Liver (tissue), 9 donors: ENCODE measurements around the gene NKTR. TPM values are rescaled to one million over a fixed set of nuclear protein-coding genes. Genes with fewer than 3 reads are reported as not detected.

Source experiments
- DNase-seq: peaks from one replicate; pipeline ENCODE4 v3.0.0-alpha.2; 2017; ENCODE audit warnings: low spot score
- H3K27ac ChIP-seq, 2 donors: one replicate each; pipeline ENCODE4 v1.7.0; 2013; ENCODE audit warnings: inconsistent platforms in 2 of 2, low read length in 2 of 2, control low read depth in 1 of 2, low read depth in 1 of 2, mild to moderate bottlenecking in 1 of 2
- H3K27me3 ChIP-seq, 4 donors: one replicate each; pipeline versions ENCODE4 v1.6.1 to v1.7.0; 2013; ENCODE audit warnings: low read length in 3 of 4, inconsistent platforms in 1 of 4, mild to moderate bottlenecking in 1 of 4, moderate library complexity in 1 of 4; ENCODE audit not compliant: control insufficient read depth in 4 of 4, insufficient read depth in 4 of 4
- H3K36me3 ChIP-seq, 4 donors: one replicate each; pipeline versions ENCODE4 v1.6.1 to v1.7.0; 2013; ENCODE audit warnings: low read length in 3 of 4, mild to moderate bottlenecking in 3 of 4, low read depth in 1 of 4, moderate library complexity in 1 of 4; ENCODE audit not compliant: control insufficient read depth in 4 of 4, insufficient read depth in 3 of 4
- H3K4me1 ChIP-seq, 4 donors: one replicate each; pipeline versions ENCODE4 v1.6.1 to v1.7.0; 2013; ENCODE audit warnings: low read length in 3 of 4, mild to moderate bottlenecking in 3 of 4, moderate library complexity in 1 of 4; ENCODE audit not compliant: control insufficient read depth in 4 of 4, insufficient read depth in 4 of 4
- H3K4me3 ChIP-seq, 3 donors: one replicate each; pipeline versions ENCODE4 v1.6.1 to v1.7.0; 2013; ENCODE audit warnings: low read length in 3 of 3, control low read depth in 1 of 3, low read depth in 1 of 3, mild to moderate bottlenecking in 1 of 3
- H3K9ac ChIP-seq, 2 donors: one replicate each; pipeline ENCODE4 v1.7.0; 2013; ENCODE audit warnings: low read length in 2 of 2, mild to moderate bottlenecking in 2 of 2, moderate library complexity in 2 of 2, control low read depth in 1 of 2, low read depth in 1 of 2
- H3K9me3 ChIP-seq, 4 donors: one replicate each; pipeline versions ENCODE4 v1.6.1 to v1.7.0; 2013; ENCODE audit warnings: low read length in 3 of 4; ENCODE audit not compliant: control insufficient read depth in 4 of 4
- EGR1 ChIP-seq, 2 donors: IDR thresholded peaks; 2 replicates each; pipeline ENCODE4 v1.6.1; 2016 to 2018; ENCODE audit warnings: antibody characterized with exemption in 2 of 2, low read depth in 2 of 2
- FOXA1 ChIP-seq: IDR thresholded peaks from 2 replicates; pipeline ENCODE4 v1.6.1; 2016; ENCODE audit warnings: antibody characterized with exemption
- GABPA ChIP-seq, 2 donors: IDR thresholded peaks in 1 of 2; conservative IDR thresholded peaks in 1 of 2; 2 replicates each; pipeline ENCODE4 v1.6.1; 2016; ENCODE audit warnings: antibody characterized with exemption in 2 of 2, mild to moderate bottlenecking in 1 of 2, moderate library complexity in 1 of 2
- HNF4A ChIP-seq, 2 donors: conservative IDR thresholded peaks; 2 replicates each; pipeline ENCODE4 v1.6.1; 2016; ENCODE audit warnings: antibody characterized with exemption in 2 of 2, mild to moderate bottlenecking in 2 of 2
- JUND ChIP-seq, 2 donors: IDR thresholded peaks; 2 replicates each; pipeline ENCODE4 v1.6.1; 2016; ENCODE audit warnings: antibody characterized with exemption in 2 of 2
- MAX ChIP-seq: IDR thresholded peaks from 2 replicates; pipeline ENCODE4 v1.6.1; 2016; ENCODE audit warnings: antibody characterized with exemption
- RAD21 ChIP-seq, 2 donors: IDR thresholded peaks; 2 replicates each; pipeline ENCODE4 v1.6.1; 2016; ENCODE audit warnings: antibody characterized with exemption in 2 of 2, mild to moderate bottlenecking in 2 of 2
- RXRA ChIP-seq, 2 donors: IDR thresholded peaks; 2 replicates each; pipeline ENCODE4 v1.6.1; 2017 to 2018; ENCODE audit warnings: antibody characterized with exemption in 2 of 2, mild to moderate bottlenecking in 1 of 2
- TAF1 ChIP-seq: conservative IDR thresholded peaks from 2 replicates; pipeline ENCODE4 v1.6.1; 2016; ENCODE audit warnings: antibody characterized with exemption, mild to moderate bottlenecking
- WGBS: extraction: QIAGEN DNeasy Blood & Tissue Kit; methylation state at CpG from one replicate; pipeline ENCODE4 v1.1.7; 2013; 5-methylcytosine and 5-hydroxymethylcytosine counted together
- polyA plus RNA-seq, 2 donors: library from polyadenylated mRNA; stranded (reverse) in 1 of 2; unstranded in 1 of 2; fragments of 200-250 nt in 1 of 2; fragments of >200 nt in 1 of 2; fragmentation: Nextera tagmentation in 1 of 2; extraction: Ambion mirVana in 1 of 2; gene quantifications; one replicate each; pipeline versions ENCODE4 v1.2.1 to v1.2.3, GENCODE V29; 2013 to 2015
- total RNA-seq, 2 donors: library from RNA; depleted of rRNA; stranded (reverse); fragments of >200 nt; gene quantifications; one replicate each; pipeline ENCODE4 v1.2.3, GENCODE V29; 2014
- TF ChIP-seq, protein P1 (sequence below): IDR thresholded peaks from 2 replicates; pipeline ENCODE4 v1.6.1; 2016; ENCODE audit warnings: antibody characterized with exemption
- TF ChIP-seq, protein P2 (sequence below): fragments of 150-350 bp; IDR thresholded peaks from 2 replicates; pipeline ENCODE4 v1.5.1; 2017; ENCODE audit warnings: improper control_type of control experiment, low read depth, low read length; ENCODE audit not compliant: missing input control
- donor health status: healthy.
- donor health status: healthy.
- donor health status: healthy.
- donor health status: healthy.
- donor health status: healthy.

The NKTR gene
- total and polyA plus RNA-seq, 4 donors, result 5.8 to 75.5 (median 28.1) TPM

DNA sequence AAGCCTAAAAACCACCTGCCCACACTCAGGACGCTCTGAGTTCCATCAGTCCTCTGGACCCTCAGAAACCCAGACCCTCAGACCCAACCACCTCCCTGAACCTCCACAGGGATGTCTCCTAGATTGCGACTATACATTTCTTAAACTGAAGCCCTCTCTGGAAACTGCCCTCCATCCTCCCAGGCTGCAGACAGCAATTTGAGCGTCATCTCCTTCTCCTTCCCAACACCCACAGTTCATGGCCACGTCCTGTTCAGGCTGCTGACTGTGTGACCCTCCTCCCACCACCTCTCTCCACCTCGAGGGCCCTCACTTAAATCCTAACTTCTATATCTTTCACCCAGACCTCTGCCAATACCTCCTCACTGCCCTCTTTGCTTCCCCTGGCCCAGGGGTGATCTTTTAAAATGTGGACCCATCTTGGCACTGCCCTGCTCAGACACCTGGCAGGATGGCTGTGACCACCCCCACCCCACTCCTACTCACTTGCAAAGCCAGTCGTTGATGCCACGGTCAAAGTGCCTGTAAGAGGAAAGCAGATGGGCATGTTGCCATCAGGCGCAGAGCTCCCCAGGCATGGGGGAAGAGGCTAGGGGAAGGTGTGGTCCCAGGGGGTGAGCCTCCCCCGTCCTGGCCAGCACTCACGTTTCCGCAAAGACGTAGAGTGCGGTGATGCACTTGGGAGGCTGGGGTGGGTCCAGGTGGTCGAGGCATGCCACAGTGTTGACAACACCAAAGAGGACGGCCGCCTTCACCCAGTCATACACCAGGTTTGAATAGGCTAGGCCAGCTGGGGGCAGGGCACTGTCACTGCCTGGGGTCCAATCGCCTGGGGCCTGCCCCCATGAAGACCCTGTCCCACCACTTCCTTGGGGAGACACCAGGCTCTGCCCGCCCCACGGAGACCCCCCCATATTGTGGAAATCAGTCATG is 96.1 kb downstream of the NKTR start:
- Histone ChIP-seq H3K4me1 (no peaks in the 10 kb centered on the region), H3K9ac (no peak overlapping the region), H3K9me3 (no peaks in the 10 kb centered on the region), H3K4me3 (no peak overlapping the region), H3K36me3 (no peaks in the 10 kb centered on the region), H3K27ac (no peak overlapping the region), H3K27me3 (no peaks in the 10 kb centered on the region)
- TF ChIP-seq, protein P1, sequence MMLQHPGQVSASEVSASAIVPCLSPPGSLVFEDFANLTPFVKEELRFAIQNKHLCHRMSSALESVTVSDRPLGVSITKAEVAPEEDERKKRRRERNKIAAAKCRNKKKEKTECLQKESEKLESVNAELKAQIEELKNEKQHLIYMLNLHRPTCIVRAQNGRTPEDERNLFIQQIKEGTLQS, result no peak
- TF ChIP-seq RXRA (IDR thresholded peaks at IDR 0.05) (no peak), RAD21 (IDR thresholded peaks at IDR 0.05) (no peak), JUND (IDR thresholded peaks at IDR 0.05) (no peak), GABPA (IDR thresholded peaks at IDR 0.05 in 1 of 2, conservative IDR thresholded peaks at IDR 0.05 in 1 of 2) (no peak), EGR1 (IDR thresholded peaks at IDR 0.05; ENCODE audit: low read depth in 2 of 2) (no peak), MAX (no peak), FOXA1 (no peak)
- TF ChIP-seq, protein P2, sequence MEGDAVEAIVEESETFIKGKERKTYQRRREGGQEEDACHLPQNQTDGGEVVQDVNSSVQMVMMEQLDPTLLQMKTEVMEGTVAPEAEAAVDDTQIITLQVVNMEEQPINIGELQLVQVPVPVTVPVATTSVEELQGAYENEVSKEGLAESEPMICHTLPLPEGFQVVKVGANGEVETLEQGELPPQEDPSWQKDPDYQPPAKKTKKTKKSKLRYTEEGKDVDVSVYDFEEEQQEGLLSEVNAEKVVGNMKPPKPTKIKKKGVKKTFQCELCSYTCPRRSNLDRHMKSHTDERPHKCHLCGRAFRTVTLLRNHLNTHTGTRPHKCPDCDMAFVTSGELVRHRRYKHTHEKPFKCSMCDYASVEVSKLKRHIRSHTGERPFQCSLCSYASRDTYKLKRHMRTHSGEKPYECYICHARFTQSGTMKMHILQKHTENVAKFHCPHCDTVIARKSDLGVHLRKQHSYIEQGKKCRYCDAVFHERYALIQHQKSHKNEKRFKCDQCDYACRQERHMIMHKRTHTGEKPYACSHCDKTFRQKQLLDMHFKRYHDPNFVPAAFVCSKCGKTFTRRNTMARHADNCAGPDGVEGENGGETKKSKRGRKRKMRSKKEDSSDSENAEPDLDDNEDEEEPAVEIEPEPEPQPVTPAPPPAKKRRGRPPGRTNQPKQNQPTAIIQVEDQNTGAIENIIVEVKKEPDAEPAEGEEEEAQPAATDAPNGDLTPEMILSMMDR, result no peak
- DNase-seq, result no peak
- WGBS, result 74% methylated on average over 19 of the region's 19 CpGs

DNA sequence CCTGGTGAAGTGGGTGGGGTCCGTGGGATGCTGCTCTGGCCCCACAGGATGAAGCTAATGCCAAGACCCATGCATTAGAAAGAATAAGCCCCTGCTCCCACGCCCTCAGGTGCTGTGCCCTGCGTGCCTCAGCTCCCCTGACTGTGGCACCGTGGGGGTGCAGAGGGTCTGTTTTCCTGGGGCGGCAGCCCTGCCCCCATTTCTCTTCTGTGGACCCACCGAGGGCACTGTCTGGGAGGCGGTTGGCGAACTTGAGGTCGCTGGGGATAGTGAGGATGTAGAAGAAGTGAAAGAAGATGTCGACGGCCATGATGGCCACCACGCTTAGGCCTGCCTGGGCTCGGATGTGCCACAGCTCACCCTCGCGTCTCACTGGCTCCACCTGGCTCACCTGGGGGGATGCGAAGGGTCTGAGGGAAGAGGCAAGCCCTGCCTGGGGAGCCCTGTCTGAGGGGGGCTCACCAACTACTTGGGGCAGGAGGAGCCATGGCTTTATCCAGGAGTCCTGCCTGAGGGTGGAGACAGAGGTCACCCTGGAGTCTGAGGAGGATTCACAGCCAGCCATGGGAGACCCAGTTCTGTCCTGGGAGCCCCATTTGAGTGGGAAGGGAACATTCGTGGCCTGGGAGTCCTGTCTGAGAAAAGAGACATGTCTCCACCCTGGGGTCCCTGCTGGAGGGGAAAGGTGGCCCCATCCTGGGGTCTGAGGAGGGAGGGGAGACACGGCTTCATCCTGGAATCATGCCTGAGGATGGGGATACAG is 97.0 kb downstream of the NKTR start:
- no peak overlapping the region for H3K27ac ChIP-seq
- no peaks in the 10 kb centered on the region for H3K9me3 ChIP-seq
- WGBS, result 88% methylated on average over 18 of the region's 18 CpGs
- DNase-seq, result no peak
- no peak overlapping the region for H3K4me3 ChIP-seq
- no peak overlapping the region for H3K9ac ChIP-seq
- H3K4me1 ChIP-seq, result no peaks in the 10 kb centered on the region
- no peaks in the 10 kb centered on the region for H3K36me3 ChIP-seq
- TF ChIP-seq GABPA (IDR thresholded peaks at IDR 0.05 in 1 of 2, conservative IDR thresholded peaks at IDR 0.05 in 1 of 2) (no peak), HNF4A (conservative IDR thresholded peaks at IDR 0.05) (no peak), JUND (IDR thresholded peaks at IDR 0.05) (no peak), RAD21 (IDR thresholded peaks at IDR 0.05) (no peak), TAF1 (no peak)
- TF ChIP-seq, protein P1, result no peak
- no peaks in the 10 kb centered on the region for H3K27me3 ChIP-seq

Other genes starting within 250 kb of the NKTR start
- gene LYZL4, start 190.1 kb upstream of the NKTR start, total RNA-seq, result not detected
- gene LYZL4, start 190.1 kb upstream of the NKTR start, polyA plus RNA-seq, result not detected
- 10 to 100 TPM in 1 of 2 donors, 1 to 10 TPM in 1; 2.3 to 41.8 TPM for gene VIPR1, start 98.0 kb upstream of the NKTR start, total RNA-seq
- gene VIPR1, start 98.0 kb upstream of the NKTR start, polyA plus RNA-seq, result 10 to 100 TPM; 14.1 to 15.1 TPM
- gene SEC22C, start 18.7 kb upstream of the NKTR start, total RNA-seq, result 10 to 100 TPM; 19.2 to 48.5 TPM
- gene SEC22C, start 18.7 kb upstream of the NKTR start, polyA plus RNA-seq, result 10 to 100 TPM; 14.5 to 16.3 TPM
- 10 to 100 TPM; 10.0 to 19.5 TPM for gene SS18L2, start 9.8 kb upstream of the NKTR start, total RNA-seq
- gene SS18L2, start 9.8 kb upstream of the NKTR start, polyA plus RNA-seq, result 10 to 100 TPM; 17.9 to 41.5 TPM
- gene ZBTB47, start 53.0 kb downstream of the NKTR start, total RNA-seq, result 1 to 10 TPM; 2.9 to 7.4 TPM
- 1 to 10 TPM in 1 of 2 donors, under 1 TPM in 1; 0.42 to 5.5 TPM for gene ZBTB47, start 53.0 kb downstream of the NKTR start, polyA plus RNA-seq
- not detected for gene KLHL40, start 84.9 kb downstream of the NKTR start, total RNA-seq
- not detected for gene KLHL40, start 84.9 kb downstream of the NKTR start, polyA plus RNA-seq
- gene HHATL, start 102.1 kb downstream of the NKTR start, total RNA-seq, result under 1 TPM in 1 of 2 donors, not detected in 1; 0.17 TPM
- not detected for gene HHATL, start 102.1 kb downstream of the NKTR start, polyA plus RNA-seq
- gene CCDC13, start 172.6 kb downstream of the NKTR start, total RNA-seq, result 1 to 10 TPM in 1 of 2 donors, under 1 TPM in 1; 0.42 to 2.3 TPM
- gene CCDC13, start 172.6 kb downstream of the NKTR start, polyA plus RNA-seq, result 1 to 10 TPM in 1 of 2 donors, under 1 TPM in 1; 0.69 to 1.4 TPM
- 100 to 1,000 TPM; 117 to 234 TPM for gene HIGD1A, start 203.8 kb downstream of the NKTR start, total RNA-seq
- gene HIGD1A, start 203.8 kb downstream of the NKTR start, polyA plus RNA-seq, result 100 to 1,000 TPM; 256 TPM
- gene ACKR2, start 208.8 kb downstream of the NKTR start, total RNA-seq, result 10 to 100 TPM; 12.5 to 19.3 TPM
- gene ACKR2, start 208.8 kb downstream of the NKTR start, polyA plus RNA-seq, result 1 to 10 TPM; 7.3 to 9.2 TPM